ENCODE results near the gene ABLIM2.

Gene ABLIM2

DNA sequence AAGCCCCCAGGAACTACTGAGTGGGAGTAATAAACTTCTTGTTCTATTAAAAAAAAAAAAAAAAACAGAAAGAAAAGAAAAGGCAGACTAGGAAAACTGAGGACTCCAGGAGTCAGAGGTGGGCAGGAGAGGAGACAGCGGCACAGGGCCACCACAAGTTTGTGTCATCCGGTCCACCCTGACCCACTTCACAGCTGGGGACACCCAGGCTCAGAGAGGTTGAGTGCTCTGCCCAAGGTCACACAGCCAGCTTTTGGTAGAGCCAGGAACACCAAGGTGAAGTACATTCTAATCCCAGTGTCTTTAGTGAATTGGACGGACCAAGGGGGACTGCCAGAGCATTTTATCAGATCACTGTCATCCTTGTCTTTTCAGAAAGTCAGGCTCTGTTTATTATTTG lies 16.4 kb upstream of the ABLIM2 start:
- no peak for DNase-seq

DNA sequence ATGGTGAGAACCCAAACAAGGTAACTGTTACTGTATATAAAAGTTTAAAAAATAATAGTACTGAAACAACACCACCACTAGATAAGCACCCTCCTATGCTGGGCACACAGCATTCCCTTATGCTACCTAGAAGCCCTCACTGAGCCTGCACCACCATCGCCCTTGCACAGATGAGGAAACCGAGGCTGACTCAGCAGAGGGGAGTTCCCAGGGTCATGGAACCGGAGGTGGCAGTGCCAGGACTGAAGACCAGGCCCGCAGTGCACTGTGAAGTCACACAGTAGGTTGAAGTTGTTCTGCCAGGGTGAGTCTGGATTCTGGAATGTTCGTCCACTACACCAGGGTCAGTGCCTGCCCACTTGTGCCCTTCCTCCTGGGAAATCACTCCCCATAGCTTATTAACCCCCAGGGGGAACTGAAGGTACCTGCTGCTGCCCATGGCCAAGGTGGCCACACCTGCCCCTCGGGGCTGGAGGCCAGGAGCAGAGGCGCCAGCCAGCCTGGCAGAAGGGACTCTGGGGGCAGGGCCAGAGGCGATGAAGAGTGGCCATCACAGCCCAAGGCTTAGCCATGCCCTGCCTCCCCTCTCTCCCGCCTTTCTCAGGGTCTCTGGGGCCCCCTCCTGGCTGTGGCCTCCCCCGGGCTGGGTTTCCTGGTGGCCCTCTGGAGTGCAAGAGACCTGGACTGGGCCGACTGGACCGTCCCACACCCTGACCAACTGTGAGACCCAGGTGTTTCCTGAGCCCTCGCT lies 15.1 kb upstream of the ABLIM2 start:
- DNase-seq = no peak

DNA sequence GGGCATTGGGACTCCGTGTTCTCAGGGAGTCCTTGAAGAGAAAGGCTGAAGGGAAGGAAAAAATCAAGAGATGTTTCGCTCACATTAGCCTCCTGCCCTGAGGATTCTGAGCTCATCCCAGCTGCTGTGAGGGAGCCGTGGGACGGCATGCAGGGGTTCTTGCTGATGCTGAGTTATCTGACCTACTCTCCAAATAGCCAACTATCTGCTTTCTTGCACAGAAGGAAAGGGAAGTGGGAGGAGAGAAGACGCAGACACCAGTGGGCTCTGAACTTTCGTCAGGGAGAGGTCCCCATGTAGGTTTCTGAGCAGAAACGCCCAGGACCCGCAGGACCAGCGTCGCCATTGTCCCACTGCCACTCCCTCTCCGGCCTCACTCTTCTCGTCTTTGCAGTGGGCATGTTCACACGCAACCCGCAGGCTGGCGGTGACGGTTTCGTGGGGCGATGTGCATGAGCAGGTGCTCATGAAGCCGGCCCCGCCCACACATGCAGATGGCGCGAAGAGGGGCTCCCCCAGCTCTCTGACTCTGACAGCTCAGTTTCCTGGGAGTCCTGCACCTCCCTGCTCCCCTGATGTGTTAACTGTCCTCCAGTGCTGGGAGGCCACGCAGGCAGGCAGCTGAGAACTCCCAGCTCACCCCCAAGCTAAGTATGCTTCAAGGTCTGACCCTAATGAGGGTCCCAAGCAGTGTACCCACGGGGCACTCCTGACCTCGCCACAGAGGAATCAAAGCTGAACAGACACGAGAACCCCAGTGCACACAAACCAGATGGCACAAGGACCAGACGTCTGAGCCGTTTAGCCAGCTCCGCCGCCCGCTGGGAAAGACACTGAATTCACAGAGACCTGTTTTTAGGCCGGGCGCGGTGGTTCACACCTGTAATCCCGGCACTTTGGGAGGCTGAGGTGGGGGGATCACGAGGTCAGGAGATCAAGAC lies 13.6 kb upstream of the ABLIM2 start:
- DNase-seq = no peak

DNA sequence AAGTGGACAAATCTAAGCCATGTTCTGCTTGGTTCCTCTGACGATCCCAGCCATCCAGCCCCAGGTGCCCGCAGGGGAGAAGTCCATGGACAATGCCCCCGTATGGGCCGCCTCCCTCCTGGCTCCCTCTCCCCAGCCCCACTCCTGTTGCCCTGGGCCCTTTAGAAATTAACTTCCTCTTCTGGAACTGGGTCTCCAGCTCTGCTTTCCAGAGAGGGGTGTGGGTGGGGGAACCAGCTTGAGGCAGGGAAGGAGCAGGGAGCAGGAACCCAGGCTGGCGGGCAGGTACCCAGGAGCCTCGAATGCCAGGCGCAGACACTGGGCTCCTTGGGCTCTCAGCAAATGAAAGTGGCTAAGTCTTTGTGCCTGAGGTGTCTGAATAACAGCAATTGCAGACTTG lies 12.7 kb upstream of the ABLIM2 start:
- DNase-seq = no peak

DNA sequence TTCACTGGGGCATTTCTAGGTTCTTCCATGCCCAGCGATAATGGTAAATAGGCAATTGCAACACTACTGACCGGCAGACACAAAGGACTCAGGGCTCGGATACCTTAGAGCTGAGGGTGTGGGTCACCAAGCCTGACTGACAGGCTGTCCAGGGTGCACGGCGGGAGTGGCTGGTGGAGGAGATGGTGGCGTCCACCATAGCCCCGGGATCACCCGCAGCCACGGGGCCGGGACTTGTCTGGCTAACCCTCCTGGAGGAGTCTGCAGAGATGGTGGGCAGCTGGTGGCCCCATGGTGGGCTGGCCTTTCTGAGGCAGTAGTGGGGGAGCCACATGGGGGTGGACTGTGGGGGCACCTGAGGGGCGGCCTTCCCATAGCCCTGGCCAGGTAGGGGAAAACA lies 11.7 kb upstream of the ABLIM2 start:
- no peak for DNase-seq

DNA sequence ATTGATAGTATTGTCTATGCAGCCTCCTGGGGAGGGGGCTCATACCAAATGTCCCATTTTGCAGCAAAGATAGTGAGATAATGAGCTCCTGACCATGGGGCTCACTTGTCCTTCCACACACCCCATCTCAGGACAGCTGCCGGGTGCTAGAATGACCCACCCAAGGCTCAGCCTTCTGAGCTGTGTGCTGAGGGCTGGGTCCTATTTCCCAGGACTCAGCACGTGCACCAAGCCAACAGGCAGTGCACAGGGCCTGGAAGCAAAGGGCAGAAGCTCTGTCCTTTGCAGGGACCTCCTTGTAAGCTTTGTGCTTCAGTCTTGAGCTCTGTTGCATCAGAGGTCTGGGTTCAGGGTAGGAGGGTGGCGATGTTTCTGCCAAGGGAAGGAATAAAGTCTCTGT lies 11.2 kb upstream of the ABLIM2 start:
- no peak for DNase-seq

DNA sequence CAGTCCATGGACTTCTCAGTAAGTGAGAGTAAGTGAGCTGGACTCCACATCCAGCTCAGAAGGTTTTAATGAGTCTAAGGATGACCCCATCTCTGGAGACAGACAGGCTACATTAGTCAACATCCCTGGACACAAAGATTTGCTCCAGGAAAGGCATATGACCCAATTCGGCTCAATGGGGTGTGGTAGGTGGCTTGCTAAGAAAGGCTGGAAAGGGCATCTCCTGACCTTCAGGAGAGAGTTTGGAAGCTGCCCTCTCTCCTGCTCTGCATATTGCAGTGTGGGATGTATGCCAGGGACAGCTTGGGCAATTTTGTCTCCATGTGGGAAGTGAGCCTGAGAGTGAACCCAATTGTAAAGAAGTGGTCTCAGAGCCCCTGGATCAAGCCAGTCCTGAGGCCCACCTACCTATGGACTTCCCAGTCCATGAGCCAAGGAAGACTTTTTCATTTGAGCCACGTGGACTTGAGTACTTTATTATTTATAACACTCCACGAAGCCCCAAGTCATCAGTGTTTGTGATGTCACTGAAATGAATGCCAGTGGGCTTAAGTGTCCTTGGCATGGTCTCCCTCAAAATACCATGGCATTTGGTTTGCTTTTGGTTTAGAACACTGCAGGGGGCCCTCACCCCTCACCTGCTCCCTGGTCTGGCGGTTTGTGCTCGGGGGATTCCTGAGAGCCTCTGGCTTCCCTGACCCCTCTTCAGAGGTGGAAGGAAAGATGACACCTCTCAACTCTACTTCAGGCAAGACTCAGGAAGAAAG lies 10.4 kb upstream of the ABLIM2 start:
- DNase-seq = no peak

DNA sequence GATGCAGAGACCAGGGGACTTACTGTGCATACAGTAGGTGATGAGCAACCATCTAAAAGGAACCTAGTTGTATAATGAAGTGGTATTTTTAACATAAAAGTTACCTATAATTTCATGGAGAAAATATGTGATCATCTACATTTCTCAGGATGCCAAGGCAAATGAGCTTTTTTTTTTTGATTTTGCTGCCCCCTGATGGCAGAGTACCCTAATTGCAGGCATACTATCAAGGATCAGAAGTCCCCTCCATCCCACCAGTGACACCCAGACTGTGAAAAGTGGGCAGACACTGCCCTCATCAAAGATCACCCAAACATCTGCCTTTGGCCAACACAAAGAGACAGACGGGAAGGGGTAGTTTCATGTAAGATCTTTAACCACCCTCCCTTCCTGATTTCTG lies 9.6 kb upstream of the ABLIM2 start:
- no peak for DNase-seq

DNA sequence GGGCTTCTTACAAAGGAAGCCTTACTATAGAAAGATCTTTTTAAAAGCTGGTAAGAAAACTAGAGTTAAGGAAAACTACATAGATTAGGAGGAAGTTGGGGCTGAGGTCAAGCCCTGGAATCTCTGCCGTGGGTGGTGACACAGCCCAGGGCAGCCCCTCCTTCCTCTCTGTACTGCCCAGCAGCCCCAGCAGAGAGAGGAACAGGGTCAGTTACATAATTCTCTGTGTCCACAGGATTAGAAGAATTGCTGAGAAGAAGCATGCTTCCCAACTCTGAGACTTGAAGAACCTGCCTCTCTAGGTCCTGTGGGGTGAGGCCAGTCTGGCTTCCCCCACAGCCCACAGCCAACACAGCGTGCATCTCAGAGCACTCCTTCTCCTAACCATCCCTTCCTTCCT lies 9.2 kb upstream of the ABLIM2 start:
- no peak for DNase-seq

DNA sequence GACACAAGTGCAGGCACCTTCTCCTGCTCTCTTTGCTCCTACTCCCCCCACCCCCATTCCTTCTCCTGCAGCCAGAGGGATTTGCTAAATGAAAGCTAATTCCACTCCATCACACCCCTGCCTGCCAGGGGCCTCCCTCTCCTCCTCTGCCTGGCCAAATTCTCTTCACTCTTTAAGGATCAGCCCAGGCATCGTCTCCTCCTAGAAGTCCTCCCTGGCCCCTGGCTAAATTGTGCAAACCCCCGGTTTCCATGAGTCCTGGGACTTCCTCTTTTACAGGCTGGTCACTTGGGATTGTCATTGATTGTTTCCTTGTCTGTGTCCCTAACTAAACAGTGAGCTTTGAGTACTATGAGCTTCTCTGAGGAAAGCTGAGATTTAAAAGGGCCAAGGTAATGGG lies 8.7 kb upstream of the ABLIM2 start:
- no peak for DNase-seq

DNA sequence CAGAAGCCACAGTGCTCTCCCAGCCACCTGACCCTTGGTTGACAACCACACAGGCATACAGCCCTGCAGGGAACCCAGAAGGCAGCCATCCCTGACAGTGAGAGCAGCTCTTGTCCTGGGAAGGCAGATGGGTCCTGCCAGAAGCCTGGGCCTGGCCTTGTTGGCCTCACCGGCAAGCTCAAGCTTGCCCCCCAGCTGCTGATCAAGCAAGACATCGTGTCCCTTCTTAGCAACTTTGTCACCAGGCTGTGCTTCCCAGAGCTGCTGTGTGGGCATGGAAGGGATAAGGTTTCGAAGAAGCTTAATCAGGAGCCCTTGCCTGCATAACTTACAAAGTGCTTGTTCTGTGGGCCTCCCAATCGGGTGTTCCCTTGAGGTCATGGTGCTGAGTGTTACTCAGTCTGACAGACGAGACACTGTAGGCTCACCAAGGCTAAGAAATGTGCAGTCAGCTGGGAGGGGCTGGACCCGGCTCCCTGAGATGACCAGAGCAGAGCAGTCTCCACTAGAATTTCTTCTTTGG lies 6.8 kb upstream of the ABLIM2 start:
- no peak for DNase-seq

DNA sequence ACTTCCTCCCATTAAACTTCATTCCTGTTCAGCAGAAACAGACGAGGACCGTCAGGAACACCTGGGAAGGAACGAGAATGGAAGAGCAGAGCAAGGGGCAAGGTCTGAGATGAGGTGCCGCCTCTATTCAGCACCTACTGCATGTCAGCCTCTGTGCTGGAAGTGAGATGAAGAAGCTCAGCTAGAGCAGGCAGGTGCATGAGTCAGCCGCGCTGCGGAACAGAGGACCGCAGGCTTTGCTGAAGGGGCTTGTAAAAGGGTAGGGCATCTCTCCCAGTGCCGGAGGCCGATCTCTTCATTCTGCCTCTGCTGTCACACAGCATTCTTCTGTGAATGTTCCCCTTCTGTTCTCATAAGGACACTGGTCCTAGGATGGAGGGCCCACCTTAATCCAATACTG lies 6.1 kb upstream of the ABLIM2 start:
- DNase-seq = no peak

DNA sequence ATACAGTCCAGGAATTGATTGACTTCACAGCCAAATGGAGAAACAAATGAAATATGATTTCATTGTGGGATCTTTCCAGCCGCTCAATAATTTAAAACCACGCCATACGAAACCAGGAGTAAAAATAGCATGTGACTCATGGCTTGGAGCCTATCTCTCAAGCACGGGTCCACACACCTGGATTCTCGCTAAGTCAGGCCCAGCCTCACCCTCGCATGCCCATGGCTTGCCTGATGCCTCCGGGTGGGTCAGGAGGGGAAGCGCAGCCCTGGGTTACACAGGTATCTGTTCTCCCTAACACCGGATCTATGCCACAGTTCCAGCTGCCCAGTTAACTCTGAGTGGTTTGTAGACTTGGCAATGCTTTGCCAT lies 5.6 kb upstream of the ABLIM2 start:
- DNase-seq = no peak

DNA sequence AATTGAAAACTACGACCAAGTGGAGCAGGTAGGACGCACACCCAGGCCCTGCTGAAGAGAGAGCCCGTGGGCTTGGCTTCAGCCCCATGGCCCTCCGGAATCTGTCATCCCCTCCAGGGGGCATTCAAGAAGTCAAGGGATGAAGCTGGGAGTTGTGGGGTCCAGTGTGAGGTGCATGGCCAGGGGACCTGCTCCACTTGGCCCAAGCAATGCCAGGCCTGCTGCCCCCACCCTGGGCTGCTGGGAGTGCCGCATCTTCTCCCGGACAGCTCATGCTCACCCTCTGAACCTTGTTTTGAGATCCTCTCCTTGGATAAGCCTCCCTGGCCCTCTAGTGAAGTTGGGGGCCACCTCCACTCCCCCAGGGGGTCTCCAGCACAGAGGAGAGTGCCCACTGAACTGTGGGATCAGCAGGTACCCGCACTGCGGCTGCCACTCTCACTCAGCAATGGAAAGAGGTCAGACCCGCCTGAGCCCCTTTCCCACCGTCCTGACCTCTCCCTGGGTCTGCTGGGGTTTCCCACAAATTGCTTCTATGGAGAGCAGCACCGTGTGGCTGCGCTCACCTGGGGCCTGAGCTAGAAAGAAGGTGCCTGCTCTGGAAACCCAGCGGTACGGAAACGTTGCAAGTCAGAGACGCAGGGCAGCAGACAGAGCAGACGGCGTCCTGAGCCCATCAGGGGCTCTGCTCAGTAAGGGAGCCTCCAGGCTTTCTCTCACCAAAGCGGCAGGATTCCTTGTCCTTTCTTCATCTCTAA lies 5.0 kb upstream of the ABLIM2 start:
- no peak for DNase-seq

DNA sequence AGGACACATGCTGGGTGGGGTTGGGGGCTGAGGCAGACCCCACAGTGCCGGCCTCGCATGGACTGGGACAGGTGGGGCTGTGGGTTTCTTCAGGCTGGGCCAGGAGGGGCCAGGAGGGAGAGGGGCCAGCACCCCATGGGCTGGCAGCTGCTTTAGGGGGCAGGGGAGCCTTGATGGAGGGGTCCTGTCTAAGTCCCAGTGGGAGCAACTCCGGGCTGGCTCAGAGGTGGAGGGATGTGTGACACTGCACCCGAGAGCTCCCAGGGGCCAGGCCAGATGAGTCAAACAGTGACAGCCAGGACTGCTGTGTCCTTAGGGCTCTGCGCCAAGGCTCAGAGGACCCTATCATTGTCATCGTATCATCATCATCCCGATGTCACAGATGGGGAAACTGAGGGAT lies 4.4 kb upstream of the ABLIM2 start:
- no peak for DNase-seq

DNA sequence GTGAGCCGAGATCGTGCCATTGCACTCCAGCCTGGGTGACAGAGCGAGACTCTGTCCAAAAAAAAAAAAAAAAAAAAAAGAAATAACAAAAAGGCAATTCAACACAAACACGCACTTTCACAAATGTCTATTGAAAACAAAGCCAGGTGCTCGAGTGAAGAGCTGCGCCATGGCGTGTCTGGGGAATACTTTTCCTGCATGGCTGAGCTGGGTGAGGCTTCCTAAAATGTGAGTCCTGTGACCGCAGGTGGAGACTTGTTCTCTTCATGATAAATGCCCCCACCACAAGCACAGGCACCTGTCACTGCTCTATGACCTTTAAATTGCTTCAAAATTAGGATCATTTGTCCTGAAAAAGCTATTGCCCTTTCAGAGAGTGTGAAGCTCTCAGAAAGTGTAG lies 4.0 kb upstream of the ABLIM2 start:
- no peak for DNase-seq

DNA sequence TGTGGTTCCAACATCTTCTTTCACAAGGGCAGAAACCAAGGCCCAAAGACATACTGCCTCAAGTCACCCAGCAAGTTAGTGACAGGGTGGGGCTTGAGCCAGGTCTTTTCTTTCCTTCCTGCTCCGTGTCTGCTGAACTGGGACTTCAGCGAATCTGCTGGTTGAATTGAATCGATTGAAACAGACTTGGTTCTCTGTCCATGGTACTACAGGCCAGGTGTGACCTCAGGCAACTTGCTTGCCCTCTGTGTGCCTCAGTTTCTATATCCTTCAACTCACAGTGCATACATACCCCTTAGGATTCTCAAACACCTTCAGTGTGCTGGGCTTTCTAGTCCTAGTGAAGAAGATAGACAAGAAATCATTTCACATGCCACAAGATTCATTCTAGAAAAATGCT lies 2.0 kb upstream of the ABLIM2 start:
- DNase-seq = no peak

DNA sequence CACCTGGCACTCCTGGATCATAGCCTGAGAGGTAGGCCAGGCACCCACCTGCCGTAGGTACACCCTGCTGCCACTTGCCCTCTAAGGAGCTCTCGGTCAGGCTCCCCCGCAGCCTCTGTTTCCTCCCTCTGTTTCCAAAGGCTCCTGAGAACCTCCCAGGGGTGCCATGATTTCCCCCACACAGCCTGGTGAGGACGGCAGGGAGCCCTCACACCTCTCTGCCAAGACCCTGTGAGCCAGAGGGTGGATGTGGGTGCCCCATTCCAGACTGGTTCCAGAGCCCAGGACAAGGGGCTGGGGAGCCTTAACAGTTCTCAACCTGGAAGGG lies 1.6 kb upstream of the ABLIM2 start:
- no peak for DNase-seq

DNA sequence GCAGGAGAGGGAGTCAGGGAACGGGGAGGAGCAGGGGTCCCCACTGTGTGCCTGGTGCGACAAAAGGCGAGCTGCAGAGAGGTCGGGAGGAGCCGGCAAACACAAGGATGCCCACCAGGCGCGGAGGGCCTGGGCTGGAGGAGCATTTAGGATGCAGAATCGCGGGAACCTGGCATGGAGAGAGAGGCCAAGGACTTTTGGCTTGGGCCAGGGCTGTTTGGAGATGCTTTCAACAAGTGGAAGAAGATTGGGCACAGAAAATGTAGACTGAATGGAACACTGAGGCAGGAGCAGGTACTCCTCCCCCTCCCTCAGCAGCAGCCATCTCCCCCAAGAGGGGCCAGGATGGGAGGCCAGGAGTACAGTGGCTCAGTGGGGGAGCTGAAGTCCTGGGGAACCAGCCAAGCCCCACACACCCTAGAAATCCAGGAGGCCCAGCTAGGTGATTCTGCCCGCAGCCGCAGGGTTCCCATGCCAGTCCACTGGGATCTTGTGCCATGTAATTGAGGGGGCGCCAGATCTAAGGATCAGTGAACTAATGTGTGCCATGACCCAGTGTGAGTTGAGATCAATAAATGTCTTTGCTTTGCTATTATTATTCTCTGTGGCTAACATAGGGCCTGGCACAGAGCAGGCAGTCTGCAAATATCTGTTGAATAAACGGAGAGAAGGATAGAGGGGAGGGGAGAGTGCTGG lies 1.1 kb upstream of the ABLIM2 start:
- DNase-seq = no peak

DNA sequence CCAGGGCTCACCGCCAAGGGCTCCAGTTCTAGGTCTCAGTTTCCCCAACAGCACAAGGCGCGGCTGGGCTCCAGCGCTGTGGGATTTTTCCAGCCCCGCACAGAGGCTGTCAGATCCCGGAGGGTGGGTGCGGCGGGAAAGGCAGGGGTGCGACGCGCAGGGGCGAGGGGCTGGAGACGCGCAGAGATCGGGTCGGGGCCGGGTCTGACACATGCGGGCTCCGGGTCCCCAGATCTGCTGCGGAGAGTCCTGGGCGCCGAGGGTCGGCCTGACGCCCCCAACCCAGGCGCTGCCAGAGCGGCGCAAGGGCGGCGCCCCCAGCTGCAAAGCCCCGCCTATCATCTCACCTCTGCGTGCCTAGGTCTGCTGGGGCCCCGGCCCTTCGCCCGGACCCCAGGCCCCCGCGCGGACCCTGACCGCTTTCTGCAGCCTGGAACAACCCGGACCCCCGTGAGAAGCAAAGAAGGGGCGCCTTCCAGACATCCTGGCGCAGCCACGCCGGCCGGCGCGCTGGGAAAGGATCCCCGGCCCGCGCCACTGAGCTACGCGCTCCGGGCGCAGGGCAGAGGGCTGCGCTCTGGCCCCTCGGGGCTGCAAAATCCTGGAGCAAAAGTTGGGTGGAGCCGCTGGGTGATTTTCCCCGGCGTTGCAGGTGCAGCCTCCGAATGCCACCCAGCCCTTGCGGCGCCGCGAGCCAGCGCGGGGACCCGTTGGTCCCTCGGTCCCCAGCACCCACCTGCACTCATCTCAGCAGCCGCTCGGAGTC lies 486 bp downstream of the ABLIM2 start:
- no peak for DNase-seq

DNA sequence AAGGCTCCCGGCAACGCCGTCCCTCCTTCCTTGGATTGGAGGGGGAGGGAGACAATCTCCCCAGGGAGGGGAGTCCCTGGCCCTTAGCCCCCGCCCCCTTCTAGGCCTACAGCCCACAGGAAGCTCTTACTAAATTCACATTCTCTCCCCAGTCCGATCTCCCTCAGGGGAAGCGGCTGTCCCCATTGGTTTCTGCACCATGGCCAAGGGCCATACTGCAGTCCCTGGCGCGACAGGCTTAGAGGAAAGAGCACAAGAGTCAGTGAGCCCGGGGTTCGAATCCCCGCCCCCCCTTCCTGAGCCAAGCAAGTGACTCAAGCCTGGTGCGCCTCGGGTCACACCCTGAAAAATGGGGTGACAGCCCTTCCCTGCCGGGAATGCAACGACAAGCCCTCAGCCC lies 1.1 kb downstream of the ABLIM2 start:
- DNase-seq = no peak
